K562 (cell line): ENCODE measurements around the gene RUNX3. TPM values are rescaled to one million over a fixed set of nuclear protein-coding genes. Genes with fewer than 3 reads are reported as not detected.
A peak's percentile ranks its signal among the peaks of the same experiment; 100 is the strongest.

ENCODE experiments used
- ATAC-seq: fragments of 200-7000 bp; cut with Tn5 transposase; 3 replicates; pipeline ENCODE4 v1.9.1; 2020; ENCODE audit warnings: moderate library complexity
- BruUV-seq: library from RNA; stranded (reverse); fragments of 400-500 nt; replicated peaks from 2 replicates; lab custom pipeline; 2021; lab: Mats Ljungman, UMichigan
- CTCF ChIA-PET: fragments of 300-600 bp; formaldehyde crosslinking; extraction: SDS; loops from one replicate; lab custom pipeline; 2021; ENCODE audit warnings: low intra/inter-chr PET ratio; lab: Yijun Ruan, JAX
- POLR2A ChIA-PET: fragments of 300-600, 350-650 bp; sonication (Branson Sonifier 250); formaldehyde crosslinking; extraction: SDS; loops from one replicate; lab custom pipeline; 2021; ENCODE audit warnings: antibody characterized with exemption, inconsistent platforms; lab: Yijun Ruan, JAX
- DNase-seq, 4 experiments: peaks; one replicate each; pipeline versions ENCODE4 v3.0.0 to v3.0.0-alpha.2; 2011 to 2018; ENCODE audit warnings: low spot score in 3 of 4, mixed read lengths in 3 of 4; ENCODE audit errors: extremely low read depth in 1 of 4
- FAIRE-seq: peaks from 2 replicates; lab custom pipeline; 2011; peaks lifted over from hg19 to GRCh38; lab: Jason Lieb, UNC
- H2AFZ ChIP-seq: 2 replicates; pipeline ENCODE4 v1.6.0; 2011; ENCODE audit warnings: low read depth, low read length, control low read depth, inconsistent platforms
- H3K27ac ChIP-seq: fragments of 200-600 bp; 3 replicates; pipeline ENCODE4 v1.8.0; 2011; ENCODE audit warnings: low read depth, mild to moderate bottlenecking, control low read depth, inconsistent platforms, low read length, moderate library complexity, mixed read lengths; ENCODE audit errors: extremely low read depth
- H3K27me3 ChIP-seq, 2 experiments: fragments of 300-600 bp in 1 of 2; 2 replicates in 1 of 2; 3 replicates in 1 of 2; pipeline versions ENCODE4 v1.6.0 to v1.8.0; 2011; ENCODE audit warnings: inconsistent platforms in 2 of 2, low read length in 2 of 2, mild to moderate bottlenecking in 1 of 2, mixed read lengths in 1 of 2, moderate library complexity in 1 of 2; ENCODE audit not compliant: control insufficient read depth in 2 of 2, insufficient read depth in 2 of 2
- H3K36me3 ChIP-seq: fragments of 300-600 bp; 3 replicates; pipeline ENCODE4 v1.8.0; 2011; ENCODE audit warnings: mild to moderate bottlenecking, low read length, inconsistent platforms; ENCODE audit not compliant: control insufficient read depth, insufficient read depth
- H3K4me1 ChIP-seq, 2 experiments: fragments of 200-600 bp in 1 of 2; replicated peaks in 1 of 2; 2 replicates in 1 of 2; 3 replicates in 1 of 2; pipeline versions ENCODE4 v1.5.1 to v1.8.0; 2011; ENCODE audit warnings: inconsistent platforms in 2 of 2, low read length in 2 of 2, mild to moderate bottlenecking in 1 of 2, mixed read lengths in 1 of 2, moderate library complexity in 1 of 2; ENCODE audit not compliant: control insufficient read depth in 2 of 2, insufficient read depth in 2 of 2
- H3K4me2 ChIP-seq: 2 replicates; pipeline ENCODE4 v1.6.1; 2011; ENCODE audit warnings: low read length, control low read depth, inconsistent platforms, mixed read lengths; ENCODE audit not compliant: insufficient read depth
- H3K4me3 ChIP-seq: fragments of 200-600 bp; sonication (generic), shearing (Covaris generic); 2 replicates; pipeline ENCODE4 v1.5.1; 2016; ENCODE audit warnings: control low read depth, inconsistent platforms
- H3K79me2 ChIP-seq: fragments of 200-600 bp; 3 replicates; pipeline ENCODE4 v1.8.0; 2011; ENCODE audit warnings: low read length, inconsistent platforms; ENCODE audit not compliant: control insufficient read depth, insufficient read depth
- H3K9ac ChIP-seq, 2 experiments: 2 replicates each; pipeline versions ENCODE4 v1.6.0 to v1.6.1; 2011; ENCODE audit warnings: low read depth in 2 of 2, low read length in 2 of 2, control low read depth in 1 of 2, inconsistent platforms in 1 of 2, mild to moderate bottlenecking in 1 of 2, mixed read lengths in 1 of 2; ENCODE audit not compliant: insufficient read depth in 1 of 2
- H3K9me1 ChIP-seq: one replicate; pipeline ENCODE4 v1.6.0; 2011; ENCODE audit warnings: inconsistent platforms, mild to moderate bottlenecking, low read length, moderate library complexity; ENCODE audit not compliant: control insufficient read depth, insufficient read depth
- H3K9me3 ChIP-seq: replicated peaks from 2 replicates; pipeline ENCODE4 v1.5.1; 2011; ENCODE audit warnings: low read depth, low read length, inconsistent platforms; ENCODE audit not compliant: control insufficient read depth, insufficient read depth
- H4K20me1 ChIP-seq: replicated peaks from 2 replicates; pipeline ENCODE4 v1.6.1; 2011; ENCODE audit warnings: low read length, inconsistent platforms, mixed read lengths; ENCODE audit not compliant: control insufficient read depth, insufficient read depth
- BCOR ChIP-seq: fragments of 450-650 bp; IDR thresholded peaks from 2 replicates; pipeline ENCODE4 v1.6.1; 2016
- CEBPG ChIP-seq, 3 experiments: fragments of 200-800 bp in 1 of 3; sonication (Bioruptor generic) in 1 of 3; sonication (generic) in 1 of 3; formaldehyde crosslinking in 1 of 3; IDR thresholded peaks in 2 of 3; conservative IDR thresholded peaks in 1 of 3; 2 replicates each; pipeline versions ENCODE4 v1.6.1 to v1.8.0; 2016 to 2022; ENCODE audit warnings: missing compliant biosample characterization in 2 of 3, missing genetic modification characterization in 2 of 3, mild to moderate bottlenecking in 1 of 3, missing genetic modification reagents in 1 of 3
- HEY1 ChIP-seq: fragments of 250-450 bp; sonication (Bioruptor Pico); IDR thresholded peaks from 2 replicates; pipeline ENCODE4 v1.5.0; 2020; ENCODE audit warnings: mild to moderate bottlenecking, moderate library complexity, borderline replicate concordance
- HNRNPH1 ChIP-seq: fragments of 200-400 bp; formaldehyde crosslinking; optimal IDR thresholded peaks from 2 replicates; pipeline ENCODE3; 2017; ENCODE audit warnings: low read depth, mild to moderate bottlenecking, low read length, moderate library complexity
- MITF ChIP-seq: IDR thresholded peaks from 2 replicates; pipeline ENCODE4 v1.6.1; 2014; ENCODE audit warnings: antibody characterized with exemption
- PTTG1 ChIP-seq: fragments of 450-650 bp; IDR thresholded peaks from 2 replicates; pipeline ENCODE4 v1.6.1; 2016; ENCODE audit warnings: low read depth, mild to moderate bottlenecking, missing genetic modification characterization, missing compliant biosample characterization
- YY1 ChIP-seq, 3 experiments: IDR thresholded peaks; 2 replicates each; pipeline ENCODE4 v1.6.1; 2011; ENCODE audit warnings: low read length in 2 of 3, mild to moderate bottlenecking in 2 of 3, moderate library complexity in 2 of 3, borderline replicate concordance in 1 of 3, control low read depth in 1 of 3, low read depth in 1 of 3; ENCODE audit not compliant: insufficient read depth in 3 of 3, insufficient replicate concordance in 2 of 3, control insufficient read depth in 1 of 3, insufficient read length in 1 of 3; ENCODE audit errors: extremely low read depth in 1 of 3
- ZNF146 ChIP-seq: IDR thresholded peaks from one replicate; pipeline ENCODE4 v1.6.1; 2018; ENCODE audit warnings: missing compliant biosample characterization; ENCODE audit not compliant: unreplicated experiment
- ZNF41 ChIP-seq: fragments of 250-450 bp; sonication (Bioruptor Pico); conservative IDR thresholded peaks from 2 replicates; pipeline ENCODE4 v1.4.0; 2020; ENCODE audit warnings: mild to moderate bottlenecking
- WGBS: fragments of 100-300 bp; shearing (Covaris generic); methylation state at CpG from one replicate; pipeline ENCODE4 v1.1.6; 2016; ENCODE audit warnings: low coverage, mixed read lengths; ENCODE audit not compliant: insufficient coverage; ENCODE audit errors: missing lambda C conversion rate; 5-methylcytosine and 5-hydroxymethylcytosine counted together
- in situ Hi-C: fragments of 300-500 bp; cut with MboI; formaldehyde crosslinking; loops from 4 replicates; pipeline ENCODE4 v1.15.0; 2018; ENCODE audit warnings: inconsistent platforms, mixed read lengths
- intact Hi-C: fragments of 100-400 bp; cut with micrococcal nuclease; formaldehyde crosslinking; loops from 2 replicates; pipeline ENCODE4 v1.14.2; 2022
- polyA plus RNA-seq, 8 experiments: library from polyadenylated mRNA; depleted of rRNA in 4 of 8; stranded (reverse) in 5 of 8; unstranded in 3 of 8; fragments of >200 nt; fragmentation: Nextera tagmentation in 2 of 8; fragmentation: Illumina TruSeq in 1 of 8; extraction: Ambion mirVana in 2 of 8; extraction: Trizol in 1 of 8; gene quantifications; 2 replicates each; pipeline versions ENCODE4 v1.2.1 to v1.2.3, GENCODE V29; 2011 to 2014; ENCODE audit warnings: inconsistent platforms in 1 of 8, missing spikeins in 1 of 8
- total RNA-seq, 7 experiments: library from RNA; depleted of rRNA in 6 of 7; stranded (reverse); fragments of >200 nt in 6 of 7; fragmentation: Illumina TruSeq in 2 of 7; extraction: Trizol in 2 of 7; gene quantifications; 2 replicates each; pipeline versions ENCODE4 v1.2.1 to v1.2.3, GENCODE V29; 2011 to 2021; ENCODE audit warnings: low replicate concordance in 1 of 7
- TF ChIP-seq, protein P1 (sequence below), 2 experiments: fragments of 450-650 bp; IDR thresholded peaks; 2 replicates each; pipeline ENCODE4 v1.6.1; 2016

The RUNX3 gene
- total and polyA plus RNA-seq, 9 of the 15 experiments (the other 6 are each of a cell fraction or from before 2014, with no cell fraction given), result 0.01 to 0.64 (median 0.09) TPM

DNA sequence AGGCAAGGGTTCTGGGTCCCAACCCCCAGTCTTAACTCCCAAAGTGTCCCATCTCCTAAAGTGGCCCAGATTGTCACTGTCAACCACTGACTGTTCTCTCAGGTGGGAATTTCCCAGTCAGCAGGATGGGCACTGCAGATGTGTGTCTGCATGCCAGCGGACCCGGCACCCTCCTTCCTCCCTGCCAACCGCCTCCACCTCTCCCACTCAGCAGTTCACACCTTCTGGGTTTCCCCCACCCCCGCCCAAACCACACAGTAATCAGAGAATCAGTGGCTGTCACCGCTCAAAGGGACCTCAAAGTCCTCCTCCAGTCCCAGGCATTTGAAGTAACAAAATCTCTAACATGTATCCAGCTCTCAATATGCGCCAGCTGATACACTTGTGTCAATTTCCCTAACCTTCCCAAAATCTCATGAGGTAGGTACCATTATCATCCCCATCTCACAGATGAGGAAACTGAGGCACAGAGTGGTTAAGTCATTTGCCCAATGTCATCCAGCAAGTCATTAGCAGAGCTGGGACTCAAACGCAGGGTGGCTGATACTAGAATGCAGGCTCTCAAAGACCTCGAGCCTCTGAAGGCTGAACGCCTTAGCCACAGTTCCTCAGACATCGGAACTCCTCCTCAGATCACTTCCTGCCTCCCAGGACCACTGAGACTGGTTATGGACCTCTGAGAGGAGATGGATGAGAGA is 4.8 kb downstream of the RUNX3 start (continued):
- no peak for TF ChIP-seq MITF
- TF ChIP-seq BCOR, result peak; percentile 53; the same call in 1 of the 2 replicates

- H3K79me2 ChIP-seq, result no peaks in the 10 kb centered on the region
- CTCF ChIA-PET, result no interaction called here
- POLR2A ChIA-PET, result interaction anchor here (0.6 kb wide), 1 partner anchor 19 kb away, joined by 3 read pairs; no protein-coding TSS in a partner anchor
- H3K27me3 ChIP-seq, result peaks cover 71 to 80% of the 10 kb centered on the region in 2 experiments
- FAIRE-seq (no peak), DNase-seq (no peak), ATAC-seq (no peak)
- intact Hi-C loops (loop anchor here (5.0 kb wide), 1 partner anchor 76 kb away; no protein-coding TSS in a partner anchor), in situ Hi-C loops (no loop called here)
- H3K9me1 ChIP-seq, result no peaks in the 10 kb centered on the region
- H3K4me2 ChIP-seq, result no peak overlapping the region
- H4K20me1 ChIP-seq, result peaks cover 5% of the 10 kb centered on the region; the same call in 1 of the 2 replicates
- H3K27ac ChIP-seq, result no peak overlapping the region
- BruUV-seq, result no TSS peak
- H3K4me3 ChIP-seq, result no peak overlapping the region
- WGBS, result 7% methylated on average over 13 of the region's 15 CpGs
- no peaks in the 10 kb centered on the region for H3K9me3 ChIP-seq
- peaks cover 0 to 3% of the 10 kb centered on the region in 2 experiments; a peak in 1 of 5 replicates for H3K4me1 ChIP-seq
- no peak overlapping the region for H3K9ac ChIP-seq
- TF ChIP-seq ZNF41 (no peak), YY1 (IDR thresholded peaks at IDR 0.05; ENCODE audit: borderline replicate concordance in 1 of 3, control insufficient read depth in 1 of 3, extremely low read depth in 1 of 3, insufficient read depth in 3 of 3, insufficient read length in 1 of 3, insufficient replicate concordance in 2 of 3, low read depth in 1 of 3, low read length in 2 of 3) (no peak), CEBPG (CRISPR knock-in tag; IDR thresholded peaks at IDR 0.05) (no peak), CEBPG (tag; conservative IDR thresholded peaks at IDR 0.05 in 1 of 2, IDR thresholded peaks at IDR 0.05 in 1 of 2) (no peak), HEY1 (no peak), ZNF146 (no peak), HNRNPH1 (no peak), PTTG1 (tag) (no peak)
- TF ChIP-seq, protein P1, sequence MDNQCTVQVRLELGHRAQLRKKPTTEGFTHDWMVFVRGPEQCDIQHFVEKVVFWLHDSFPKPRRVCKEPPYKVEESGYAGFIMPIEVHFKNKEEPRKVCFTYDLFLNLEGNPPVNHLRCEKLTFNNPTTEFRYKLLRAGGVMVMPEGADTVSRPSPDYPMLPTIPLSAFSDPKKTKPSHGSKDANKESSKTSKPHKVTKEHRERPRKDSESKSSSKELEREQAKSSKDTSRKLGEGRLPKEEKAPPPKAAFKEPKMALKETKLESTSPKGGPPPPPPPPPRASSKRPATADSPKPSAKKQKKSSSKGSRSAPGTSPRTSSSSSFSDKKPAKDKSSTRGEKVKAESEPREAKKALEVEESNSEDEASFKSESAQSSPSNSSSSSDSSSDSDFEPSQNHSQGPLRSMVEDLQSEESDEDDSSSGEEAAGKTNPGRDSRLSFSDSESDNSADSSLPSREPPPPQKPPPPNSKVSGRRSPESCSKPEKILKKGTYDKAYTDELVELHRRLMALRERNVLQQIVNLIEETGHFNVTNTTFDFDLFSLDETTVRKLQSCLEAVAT (IDR thresholded peaks at IDR 0.05), result no peak
- no peak overlapping the region for H2AFZ ChIP-seq
- H3K36me3 ChIP-seq, result no peaks in the 10 kb centered on the region
Measured at GRCh38 chr1:24923485-24924113, 6.5 kb downstream of the RUNX3 start.
